BE2C (cell line): ENCODE data around the gene LARP1B.

Experiments
- DNase-seq: peaks from one replicate; pipeline ENCODE4 v3.0.0-alpha.2; 2020
- H3K27me3 ChIP-seq: fragments of 250-450 bp; sonication (Bioruptor Pico); 2 replicates; pipeline ENCODE4 v1.5.1; 2020; ENCODE audit warnings: mild to moderate bottlenecking
- H3K36me3 ChIP-seq: fragments of 250-450 bp; sonication (Bioruptor Pico); 2 replicates; pipeline ENCODE4 v1.5.1; 2020; ENCODE audit warnings: mild to moderate bottlenecking
- H3K4me1 ChIP-seq: fragments of 250-450 bp; sonication (Bioruptor Pico); 2 replicates; pipeline ENCODE4 v1.5.1; 2020
- H3K4me3 ChIP-seq: 2 replicates; pipeline ENCODE4 v1.5.1; 2011; ENCODE audit warnings: low read depth, low read length
- H3K9me3 ChIP-seq: fragments of 250-450 bp; sonication (Bioruptor Pico); 2 replicates; pipeline ENCODE4 v1.5.1; 2020
- TF ChIP-seq, protein P1 (sequence below): IDR thresholded peaks from 2 replicates; pipeline ENCODE4 v1.5.1; 2012; ENCODE audit warnings: mild to moderate bottlenecking, low read depth, low read length

Gene LARP1B

DNA sequence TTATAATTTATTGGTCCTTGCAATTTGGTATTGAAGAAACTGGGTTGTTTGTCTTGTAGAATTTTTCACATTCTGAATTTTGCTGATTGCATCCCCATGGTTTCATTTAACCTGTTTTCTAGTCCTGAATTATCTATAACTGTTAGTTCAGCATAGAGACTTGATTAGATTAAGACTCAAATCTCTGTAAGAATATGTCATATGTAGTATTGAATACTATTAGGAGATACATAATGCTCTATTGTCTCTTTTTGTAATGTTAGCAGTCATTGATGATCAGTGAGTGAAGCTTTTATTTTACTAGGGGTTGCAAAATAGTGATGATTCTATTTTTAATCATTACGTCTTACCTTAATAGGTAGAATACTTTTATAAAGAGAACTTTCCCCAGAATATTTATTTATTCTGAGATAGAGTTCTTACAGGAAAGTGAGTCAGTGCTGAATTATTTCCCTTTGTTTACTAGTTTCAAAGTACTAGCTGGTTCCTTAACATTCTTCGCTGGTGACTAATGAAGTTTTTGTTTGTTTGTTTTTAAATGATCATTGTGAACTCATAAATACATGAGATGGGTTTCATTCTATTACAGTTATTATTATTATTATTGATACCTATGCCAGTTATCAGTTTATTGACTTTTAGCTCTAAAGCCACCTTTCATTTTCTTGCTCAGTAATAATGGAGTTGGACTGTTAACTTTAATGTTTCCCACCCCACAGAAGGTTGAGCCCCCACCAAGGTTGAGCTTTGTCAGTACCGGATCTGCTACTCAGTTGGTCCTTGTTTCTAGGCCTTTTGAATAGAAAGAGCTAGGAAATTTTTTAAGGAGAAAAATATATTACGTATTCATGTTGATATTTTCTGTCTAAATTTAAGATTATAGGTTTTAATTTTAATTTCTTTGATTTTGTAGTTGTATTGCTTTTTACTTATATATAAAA, 102.3 kb downstream of the LARP1B start:
- DNase-seq, result no peak
- Histone ChIP-seq H3K4me3 (no peak overlapping the region), H3K27me3 (no peaks in the 10 kb centered on the region), H3K4me1 (no peaks in the 10 kb centered on the region), H3K36me3 (no peaks in the 10 kb centered on the region), H3K9me3 (no peaks in the 10 kb centered on the region)
- TF ChIP-seq, protein P1, sequence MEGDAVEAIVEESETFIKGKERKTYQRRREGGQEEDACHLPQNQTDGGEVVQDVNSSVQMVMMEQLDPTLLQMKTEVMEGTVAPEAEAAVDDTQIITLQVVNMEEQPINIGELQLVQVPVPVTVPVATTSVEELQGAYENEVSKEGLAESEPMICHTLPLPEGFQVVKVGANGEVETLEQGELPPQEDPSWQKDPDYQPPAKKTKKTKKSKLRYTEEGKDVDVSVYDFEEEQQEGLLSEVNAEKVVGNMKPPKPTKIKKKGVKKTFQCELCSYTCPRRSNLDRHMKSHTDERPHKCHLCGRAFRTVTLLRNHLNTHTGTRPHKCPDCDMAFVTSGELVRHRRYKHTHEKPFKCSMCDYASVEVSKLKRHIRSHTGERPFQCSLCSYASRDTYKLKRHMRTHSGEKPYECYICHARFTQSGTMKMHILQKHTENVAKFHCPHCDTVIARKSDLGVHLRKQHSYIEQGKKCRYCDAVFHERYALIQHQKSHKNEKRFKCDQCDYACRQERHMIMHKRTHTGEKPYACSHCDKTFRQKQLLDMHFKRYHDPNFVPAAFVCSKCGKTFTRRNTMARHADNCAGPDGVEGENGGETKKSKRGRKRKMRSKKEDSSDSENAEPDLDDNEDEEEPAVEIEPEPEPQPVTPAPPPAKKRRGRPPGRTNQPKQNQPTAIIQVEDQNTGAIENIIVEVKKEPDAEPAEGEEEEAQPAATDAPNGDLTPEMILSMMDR, result no peak

DNA sequence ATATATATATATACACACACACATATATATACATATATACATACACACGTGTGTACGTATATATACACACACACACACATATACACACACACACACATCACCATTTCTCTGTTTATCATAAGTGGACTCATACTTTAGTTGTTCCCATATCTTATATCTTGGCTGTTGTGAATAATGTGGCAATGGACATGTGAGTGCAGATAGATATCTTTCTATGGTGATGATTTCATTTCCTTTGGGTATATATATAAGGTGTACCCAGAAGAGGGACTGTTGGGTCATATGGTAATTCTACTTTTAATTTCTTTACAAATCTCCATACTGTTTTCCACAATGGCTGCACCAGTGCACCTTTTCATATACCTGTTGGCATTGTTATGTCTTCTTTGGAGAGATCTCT, 105.9 kb downstream of the LARP1B start:
- Histone ChIP-seq H3K27me3 (no peaks in the 10 kb centered on the region), H3K9me3 (no peaks in the 10 kb centered on the region), H3K36me3 (no peaks in the 10 kb centered on the region), H3K4me1 (no peaks in the 10 kb centered on the region), H3K4me3 (no peak overlapping the region)
- DNase-seq, result no peak
- TF ChIP-seq, protein P1, result no peak

DNA sequence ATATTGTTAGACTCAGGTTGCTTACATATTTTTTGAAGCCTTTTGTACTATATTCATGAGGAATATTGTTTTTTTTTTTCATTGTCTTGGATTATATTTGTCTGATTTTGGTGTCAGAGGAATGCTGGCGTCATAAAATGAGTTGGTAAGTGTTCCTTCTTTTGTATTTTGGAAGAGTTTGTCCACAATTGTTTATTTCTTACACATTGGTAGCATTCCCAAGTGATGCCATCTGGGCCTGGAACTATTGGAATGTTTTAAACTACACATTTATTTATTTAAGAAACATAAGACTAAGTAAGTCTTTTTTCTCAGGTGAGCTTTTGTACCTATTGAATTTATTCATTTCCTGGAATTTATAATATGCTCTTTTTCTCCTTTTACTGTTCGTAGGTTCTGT, 107.6 kb downstream of the LARP1B start:
- H3K4me1 ChIP-seq, result no peaks in the 10 kb centered on the region
- no peaks in the 10 kb centered on the region for H3K27me3 ChIP-seq
- H3K36me3 ChIP-seq, result no peaks in the 10 kb centered on the region
- no peak for DNase-seq
- H3K4me3 ChIP-seq, result no peak overlapping the region
- H3K9me3 ChIP-seq, result no peaks in the 10 kb centered on the region
- TF ChIP-seq, protein P1, result no peak

DNA sequence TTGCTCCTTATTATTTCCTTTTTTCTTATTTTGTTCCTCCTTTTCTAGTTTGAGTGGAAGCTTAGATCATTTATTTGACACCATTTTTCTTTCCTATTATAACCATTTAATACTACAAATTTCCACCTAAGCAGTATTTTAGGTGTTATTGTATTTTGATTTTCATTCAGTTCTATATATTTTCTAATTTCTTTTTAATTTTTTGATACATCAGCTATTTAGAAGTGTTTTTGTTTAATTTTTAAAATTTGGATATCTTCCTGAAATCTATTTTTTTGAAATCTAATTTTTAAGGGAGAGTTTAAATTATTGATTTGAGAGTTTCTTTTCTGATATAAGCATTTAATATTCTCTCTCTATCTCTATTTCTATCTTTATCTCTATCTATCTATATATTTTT, 108.1 kb downstream of the LARP1B start:
- H3K27me3 ChIP-seq, result no peaks in the 10 kb centered on the region
- H3K9me3 ChIP-seq, result no peaks in the 10 kb centered on the region
- no peak overlapping the region for H3K4me3 ChIP-seq
- no peaks in the 10 kb centered on the region for H3K36me3 ChIP-seq
- no peaks in the 10 kb centered on the region for H3K4me1 ChIP-seq
- DNase-seq, result no peak
- TF ChIP-seq, protein P1, result no peak

DNA sequence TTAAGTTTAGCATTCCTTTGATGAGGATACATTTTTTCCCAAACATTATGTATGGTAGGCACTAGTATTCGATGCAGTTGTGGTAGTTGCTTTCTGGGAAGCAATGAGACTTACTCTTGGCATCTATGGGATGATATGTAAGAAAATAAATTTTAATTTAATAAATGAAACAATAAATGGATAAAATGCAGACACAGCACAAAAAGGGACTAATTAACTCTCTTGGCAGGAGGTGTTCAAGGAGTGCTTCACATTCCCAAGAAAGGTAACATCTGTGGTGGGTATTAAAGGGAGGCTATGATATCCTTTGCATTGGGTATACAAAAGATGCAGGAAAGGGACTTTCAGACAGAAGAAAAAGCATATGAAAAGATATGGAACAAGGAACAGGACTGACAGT, 115.5 kb downstream of the LARP1B start:
- no peaks in the 10 kb centered on the region for H3K36me3 ChIP-seq
- no peaks in the 10 kb centered on the region for H3K9me3 ChIP-seq
- no peak overlapping the region for H3K4me3 ChIP-seq
- H3K27me3 ChIP-seq, result no peaks in the 10 kb centered on the region
- TF ChIP-seq, protein P1, result no peak
- peaks cover 2% of the 10 kb centered on the region; the same call in 1 of the 2 replicates for H3K4me1 ChIP-seq
- DNase-seq, result no peak

DNA sequence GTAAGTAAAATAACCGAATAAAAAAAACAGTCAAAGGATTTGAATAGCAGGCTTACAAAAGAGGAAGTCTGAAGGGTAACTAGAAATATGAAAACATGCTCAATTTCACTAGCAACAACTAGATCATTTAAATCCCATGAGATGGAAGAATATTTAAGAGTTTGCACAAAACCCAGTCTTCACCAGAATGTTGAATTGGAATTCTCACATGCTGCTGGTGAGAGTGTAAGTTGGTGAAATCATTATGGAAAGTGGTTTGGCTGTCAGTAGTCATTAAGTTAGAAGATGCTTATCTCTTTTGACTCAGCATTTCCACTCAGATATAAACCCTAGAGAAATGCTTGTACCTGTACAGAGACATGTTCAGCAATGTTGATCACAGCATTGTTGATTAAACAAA, 116.4 kb downstream of the LARP1B start:
- Histone ChIP-seq H3K27me3 (no peaks in the 10 kb centered on the region), H3K36me3 (no peaks in the 10 kb centered on the region), H3K4me3 (no peak overlapping the region), H3K4me1 (peaks cover 2% of the 10 kb centered on the region; the same call in 1 of the 2 replicates), H3K9me3 (no peaks in the 10 kb centered on the region)
- no peak for DNase-seq
- TF ChIP-seq, protein P1, result no peak
